Activated CD4-positive, alpha-beta T cell treated with anti-CD3 and anti-CD28 coated beads, Interleukin-2, amount 10 ng/mL, durations not matched to agents 24 days and 14 days (primary cell): ENCODE measurements around the gene GSTM2. TPM values are rescaled to one million over a fixed set of nuclear protein-coding genes. Genes with fewer than 3 reads are reported as not detected.

Experiments
- DNase-seq: peaks from one replicate; pipeline ENCODE4 v3.0.0; 2022
- H3K27ac Mint-ChIP-seq: one replicate; pipeline ENCODE4 v1.8.0; 2022; ENCODE audit warnings: mild to moderate bottlenecking, mixed read lengths
- H3K27me3 Mint-ChIP-seq: one replicate; pipeline ENCODE4 v1.8.0; 2022; ENCODE audit warnings: mixed read lengths
- H3K36me3 Mint-ChIP-seq: one replicate; pipeline ENCODE4 v1.8.0; 2022; ENCODE audit warnings: low read depth, mild to moderate bottlenecking, mixed read lengths
- H3K4me1 Mint-ChIP-seq: one replicate; pipeline ENCODE4 v1.8.0; 2021; ENCODE audit warnings: mixed read lengths
- H3K4me3 Mint-ChIP-seq: one replicate; pipeline ENCODE4 v1.8.0; 2022; ENCODE audit warnings: mild to moderate bottlenecking, moderate library complexity, mixed read lengths
- H3K9me3 Mint-ChIP-seq: one replicate; pipeline ENCODE4 v1.8.0; 2021; ENCODE audit warnings: mixed read lengths
- intact Hi-C: fragments of 100-400 bp; cut with micrococcal nuclease; formaldehyde crosslinking; loops from one replicate; pipeline ENCODE4 v1.15.1; 2023
- total RNA-seq: library from RNA; stranded (reverse); gene quantifications from 2 replicates; pipeline ENCODE4 v1.2.3, GENCODE V29; 2022

GSTM2 gene
- total RNA-seq, 1 donor from 2014 or later = 18.4 TPM

DNA sequence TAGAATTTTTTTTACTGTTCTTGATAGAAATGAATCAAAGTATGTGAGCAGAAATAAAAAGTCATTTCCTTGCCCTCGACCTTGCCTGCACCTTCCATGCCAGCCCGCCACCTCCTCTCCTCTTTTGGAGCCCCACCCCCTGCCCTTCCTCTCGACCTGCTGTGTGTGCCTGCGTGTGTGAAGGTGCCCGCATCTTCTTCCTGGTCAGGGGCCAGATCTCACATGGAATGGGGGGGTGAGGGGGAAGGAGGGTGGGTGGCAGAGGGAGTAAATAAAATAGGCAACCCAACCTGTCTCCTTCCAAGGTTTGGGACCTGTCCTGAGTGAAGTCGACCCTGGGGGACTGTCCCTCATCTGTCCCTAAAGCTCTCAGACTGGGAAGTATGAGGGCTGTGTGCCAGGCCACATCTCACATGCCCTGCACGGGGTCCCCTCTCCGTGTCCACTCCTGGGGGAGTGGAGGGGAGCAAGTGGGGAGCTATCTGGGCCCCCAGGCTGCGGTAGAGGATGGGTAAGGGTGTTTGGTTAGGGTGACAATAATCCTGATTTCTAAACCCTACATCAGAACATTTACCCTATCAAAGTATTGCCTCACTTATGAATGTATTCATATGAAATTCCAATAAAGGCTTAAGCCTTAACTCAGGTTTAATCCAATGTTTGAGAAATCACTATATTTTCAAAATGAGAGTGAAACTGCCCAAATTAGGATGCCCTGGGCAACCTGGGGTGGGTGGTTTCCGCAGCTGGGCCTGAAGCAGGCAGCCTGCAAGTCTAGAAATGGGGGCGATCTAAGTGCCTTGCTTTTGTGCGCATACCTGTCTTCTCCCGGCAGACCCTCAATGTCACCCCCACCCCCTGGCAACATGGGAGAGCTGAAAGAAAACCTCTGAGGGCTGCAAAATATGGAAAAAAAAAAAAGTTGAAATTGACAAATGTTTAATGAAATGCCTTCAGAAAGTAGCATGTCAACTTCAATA, 32.8 kb upstream of the GSTM2 start:
- peaks cover 13% of the 10 kb centered on the region for H3K36me3 Mint-ChIP-seq
- H3K27ac Mint-ChIP-seq = no peak overlapping the region
- no peaks in the 10 kb centered on the region for H3K9me3 Mint-ChIP-seq
- H3K4me1 Mint-ChIP-seq = peaks cover 9% of the 10 kb centered on the region
- H3K4me3 Mint-ChIP-seq = no peak overlapping the region
- intact Hi-C loops = no loop called here
- no peak for DNase-seq
- peaks cover 3% of the 10 kb centered on the region for H3K27me3 Mint-ChIP-seq

DNA sequence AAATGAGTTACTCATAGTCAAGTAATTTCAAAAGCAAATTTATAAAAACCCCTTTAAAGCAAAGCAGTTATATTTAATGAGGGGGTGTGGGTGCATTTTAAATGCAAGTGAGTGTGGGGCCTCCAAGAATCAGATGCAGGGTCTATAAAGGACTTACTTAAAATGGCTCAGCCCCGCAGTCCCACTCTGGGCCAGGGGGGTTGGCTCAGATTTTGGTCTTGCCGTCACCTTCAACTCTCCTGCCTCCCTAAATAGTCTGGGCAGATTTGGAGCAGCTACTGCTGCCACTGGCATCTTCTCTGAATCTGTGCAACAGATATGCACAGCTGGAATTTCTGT, 32.0 kb upstream of the GSTM2 start:
- no peak for DNase-seq
- no peak overlapping the region for H3K27ac Mint-ChIP-seq
- H3K9me3 Mint-ChIP-seq = no peaks in the 10 kb centered on the region
- H3K4me3 Mint-ChIP-seq = no peak overlapping the region
- intact Hi-C loops = no loop called here
- H3K27me3 Mint-ChIP-seq = peaks cover 5% of the 10 kb centered on the region
- peaks cover 12% of the 10 kb centered on the region for H3K4me1 Mint-ChIP-seq
- peaks cover 9% of the 10 kb centered on the region for H3K36me3 Mint-ChIP-seq

DNA sequence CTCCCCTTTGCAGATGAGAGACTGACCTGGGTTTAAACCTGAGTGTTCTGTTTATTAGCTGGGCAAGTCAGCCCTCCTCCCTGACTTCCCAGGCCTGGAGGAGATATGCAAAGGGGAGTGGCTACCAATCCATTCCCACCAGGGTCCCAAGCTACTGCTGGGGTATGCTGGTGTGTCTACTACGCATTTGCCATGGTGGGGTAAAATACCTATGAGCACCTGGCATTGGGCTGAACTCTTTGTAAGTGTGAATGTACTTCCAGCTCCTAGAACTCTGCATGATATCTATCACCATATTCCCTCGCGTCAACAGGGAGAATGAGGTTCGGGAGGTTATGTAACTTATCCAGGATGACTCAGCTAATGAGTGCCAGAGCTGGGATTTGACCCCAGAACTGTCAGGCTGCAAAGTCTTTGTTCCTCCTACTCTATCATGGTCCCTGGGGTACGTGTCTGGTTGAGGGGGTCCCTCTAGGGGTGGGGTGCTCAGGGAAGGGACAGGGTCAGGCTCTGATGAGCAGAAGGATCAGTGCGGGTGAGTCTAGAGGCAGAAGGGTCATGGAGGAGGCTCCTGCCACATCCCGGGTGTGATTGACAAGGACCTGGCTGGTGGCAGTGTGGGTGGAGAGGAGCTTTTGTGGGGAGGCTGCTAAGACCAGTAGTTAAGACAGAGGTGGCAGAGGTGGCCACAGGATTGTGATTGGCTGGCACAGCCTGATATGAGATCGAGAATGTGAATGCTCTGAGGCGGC, 31.5 kb upstream of the GSTM2 start:
- no peak overlapping the region for H3K4me3 Mint-ChIP-seq
- peaks cover 6% of the 10 kb centered on the region for H3K36me3 Mint-ChIP-seq
- H3K9me3 Mint-ChIP-seq = no peaks in the 10 kb centered on the region
- no peak for DNase-seq
- H3K27me3 Mint-ChIP-seq = peaks cover 5% of the 10 kb centered on the region
- H3K4me1 Mint-ChIP-seq = peaks cover 12% of the 10 kb centered on the region
- intact Hi-C loops = no loop called here
- H3K27ac Mint-ChIP-seq = no peak overlapping the region

DNA sequence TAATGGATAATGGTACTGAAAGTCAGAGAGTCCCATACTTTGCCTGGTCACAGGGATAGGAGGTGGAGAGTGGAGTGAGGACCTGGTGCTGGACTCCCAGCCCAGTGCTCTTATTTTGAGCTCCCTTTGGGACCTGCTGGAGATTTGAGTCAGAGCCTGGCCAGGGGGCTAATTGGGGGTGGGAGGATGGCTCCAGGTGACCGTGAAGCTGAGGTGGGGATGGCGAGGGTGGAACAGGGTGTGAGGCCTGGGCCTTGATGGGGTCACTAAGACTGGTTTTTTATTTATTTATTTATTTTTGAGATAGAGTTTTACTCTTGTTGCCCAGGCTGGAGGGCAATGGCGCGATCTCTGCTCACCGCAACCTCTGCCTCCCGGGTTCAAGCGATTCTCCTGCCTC, 30.4 kb upstream of the GSTM2 start:
- no peak overlapping the region for H3K27ac Mint-ChIP-seq
- peaks cover 2% of the 10 kb centered on the region for H3K36me3 Mint-ChIP-seq
- H3K4me3 Mint-ChIP-seq = no peak overlapping the region
- H3K4me1 Mint-ChIP-seq = peaks cover 12% of the 10 kb centered on the region
- no peak for DNase-seq
- H3K27me3 Mint-ChIP-seq = peaks cover 5% of the 10 kb centered on the region
- no peaks in the 10 kb centered on the region for H3K9me3 Mint-ChIP-seq
- intact Hi-C loops = no loop called here

DNA sequence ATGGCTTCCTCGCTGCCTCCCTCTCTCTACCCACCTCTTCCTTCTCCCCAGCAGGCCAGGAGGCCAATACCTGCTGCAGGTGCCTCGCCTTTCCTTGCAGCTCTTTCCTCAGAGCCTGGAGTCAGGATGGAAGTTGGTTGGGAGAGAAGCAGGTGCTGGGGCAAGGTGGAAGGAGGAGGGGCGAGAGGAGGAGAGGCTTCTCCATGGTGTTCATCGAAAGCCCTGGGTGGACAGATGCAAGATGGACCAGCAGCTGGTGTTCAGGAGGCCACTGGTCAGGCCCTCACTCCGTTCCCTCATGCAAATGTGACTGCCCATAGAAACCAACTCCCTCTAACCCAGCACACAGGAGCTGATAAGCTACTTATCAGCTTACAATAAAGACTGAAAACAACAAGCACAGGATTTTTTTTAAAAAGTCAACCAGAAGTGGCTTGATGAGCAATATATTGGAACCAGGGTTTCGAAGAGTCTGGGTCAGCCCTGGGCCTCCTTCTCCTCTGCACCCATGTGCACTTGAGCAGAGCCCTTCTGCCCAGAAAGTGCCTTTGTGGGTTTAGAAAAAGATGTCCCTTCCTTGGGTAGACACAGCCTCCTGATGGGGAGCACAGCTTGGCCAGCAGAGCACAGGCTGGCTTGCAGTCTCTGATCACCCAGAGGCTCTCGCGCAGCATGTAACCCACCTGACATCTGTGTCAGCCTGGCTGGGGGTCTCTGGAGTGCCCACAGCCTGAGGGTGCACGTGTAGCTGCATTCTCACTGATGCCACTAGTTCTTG, 28.6 kb upstream of the GSTM2 start:
- Mint-ChIP-seq H3K27me3 (peaks cover 5% of the 10 kb centered on the region), H3K4me3 (no peak overlapping the region), H3K36me3 (no peaks in the 10 kb centered on the region), H3K9me3 (no peaks in the 10 kb centered on the region), H3K27ac (no peak overlapping the region), H3K4me1 (peaks cover 18% of the 10 kb centered on the region)
- intact Hi-C loops = no loop called here
- no peak for DNase-seq

DNA sequence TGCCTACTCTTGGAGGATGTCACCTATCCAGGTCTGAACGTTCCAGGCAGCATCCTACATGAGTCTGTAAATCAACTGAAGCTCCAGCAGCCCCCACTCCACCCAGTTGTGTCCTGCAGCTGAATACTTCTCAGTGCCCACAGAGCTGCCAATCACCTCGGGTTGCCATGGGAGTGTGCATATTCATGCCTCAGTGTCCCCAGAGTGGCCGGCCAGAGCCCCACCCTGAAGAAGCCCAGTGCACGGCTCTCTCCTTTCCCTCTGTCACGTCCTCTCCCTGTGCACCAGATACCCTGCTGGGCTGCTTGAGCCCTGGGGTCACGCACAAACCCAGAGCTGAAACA, 28.0 kb upstream of the GSTM2 start:
- no peaks in the 10 kb centered on the region for H3K36me3 Mint-ChIP-seq

DNA sequence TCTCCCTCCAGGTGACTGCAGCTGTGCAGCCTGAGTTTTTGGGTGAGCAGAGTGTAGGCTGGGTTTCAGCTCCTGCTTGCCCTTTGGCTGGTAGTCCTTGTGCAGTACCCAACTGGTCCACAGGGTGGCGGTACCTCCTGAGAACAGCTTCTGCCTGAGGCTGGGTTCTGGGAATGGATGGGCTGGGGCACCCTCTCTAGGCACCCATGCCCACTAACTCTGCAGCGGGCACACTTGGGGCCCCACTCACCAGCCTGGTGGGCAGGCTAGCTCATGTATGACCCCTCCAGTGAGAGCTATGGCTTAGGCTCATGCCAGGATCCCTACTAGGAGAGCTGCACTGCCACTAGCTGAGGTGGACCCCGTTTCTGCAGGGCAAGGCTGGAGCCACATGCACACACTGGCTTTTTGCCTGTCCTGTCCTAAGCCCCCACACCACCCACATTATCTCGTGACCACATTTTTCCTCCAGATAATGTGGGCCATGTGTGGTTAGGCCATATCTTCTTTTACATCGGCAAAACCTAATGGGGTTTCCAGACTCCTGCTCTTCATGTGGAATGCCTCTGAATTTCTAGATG, 27.5 kb upstream of the GSTM2 start:
- peaks cover 13% of the 10 kb centered on the region for H3K4me1 Mint-ChIP-seq
- peaks cover 6% of the 10 kb centered on the region for H3K27me3 Mint-ChIP-seq
- no peak overlapping the region for H3K4me3 Mint-ChIP-seq
- H3K9me3 Mint-ChIP-seq = no peaks in the 10 kb centered on the region
- intact Hi-C loops = loop anchor here (1.0 kb wide), 1 partner anchor 371 kb away; no protein-coding TSS in a partner anchor
- DNase-seq = peak; percentile 98
- H3K27ac Mint-ChIP-seq = peak overlapping the region; percentile 47
- no peaks in the 10 kb centered on the region for H3K36me3 Mint-ChIP-seq

More for the DNA sequence above, 28.0 kb upstream of the GSTM2 start:
- Mint-ChIP-seq H3K4me1 (peaks cover 14% of the 10 kb centered on the region), H3K4me3 (no peak overlapping the region), H3K9me3 (no peaks in the 10 kb centered on the region), H3K27ac (peak overlapping the region; percentile 47), H3K27me3 (peaks cover 5% of the 10 kb centered on the region)
- intact Hi-C loops = loop anchor here (1.0 kb wide), 1 partner anchor 371 kb away; no protein-coding TSS in a partner anchor
- no peak for DNase-seq

DNA sequence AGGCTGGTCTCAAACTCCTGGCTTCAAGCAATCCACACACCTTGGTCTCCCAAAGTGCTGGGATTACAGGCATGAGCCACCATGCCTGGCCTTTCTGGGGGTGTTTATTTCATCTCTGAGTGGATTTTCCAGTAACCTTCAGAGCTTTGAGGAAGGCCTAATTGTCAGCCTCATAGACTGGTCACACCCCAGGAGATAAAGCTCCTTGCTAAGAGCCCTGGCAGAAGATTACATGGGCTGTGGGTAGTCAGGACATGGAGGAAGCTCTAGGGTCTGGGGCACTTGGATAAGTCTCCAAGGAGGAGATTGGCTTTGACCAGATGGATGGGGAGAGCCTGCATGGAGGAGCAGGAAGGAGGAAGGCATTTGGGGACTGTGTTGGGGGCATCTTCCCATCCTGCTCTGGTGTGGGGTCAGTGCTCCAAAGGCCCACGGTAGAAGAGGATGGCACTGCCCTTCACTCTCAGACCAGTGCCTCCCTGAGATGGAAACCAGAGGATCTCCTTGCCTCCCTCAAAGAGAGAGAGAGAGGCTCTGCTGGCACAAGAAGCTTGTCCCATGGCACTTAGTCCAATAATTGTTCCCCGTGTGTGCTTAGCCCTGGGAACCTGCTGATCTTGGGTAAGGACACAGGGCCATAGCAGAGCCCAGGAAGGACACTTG, 26.6 kb upstream of the GSTM2 start:
- H3K4me3 Mint-ChIP-seq = no peak overlapping the region
- no peaks in the 10 kb centered on the region for H3K36me3 Mint-ChIP-seq
- H3K27ac Mint-ChIP-seq = no peak overlapping the region
- peaks cover 9% of the 10 kb centered on the region for H3K27me3 Mint-ChIP-seq
- H3K9me3 Mint-ChIP-seq = no peaks in the 10 kb centered on the region
- peaks cover 13% of the 10 kb centered on the region for H3K4me1 Mint-ChIP-seq
- peak; percentile 52 for DNase-seq
- intact Hi-C loops = no loop called here

DNA sequence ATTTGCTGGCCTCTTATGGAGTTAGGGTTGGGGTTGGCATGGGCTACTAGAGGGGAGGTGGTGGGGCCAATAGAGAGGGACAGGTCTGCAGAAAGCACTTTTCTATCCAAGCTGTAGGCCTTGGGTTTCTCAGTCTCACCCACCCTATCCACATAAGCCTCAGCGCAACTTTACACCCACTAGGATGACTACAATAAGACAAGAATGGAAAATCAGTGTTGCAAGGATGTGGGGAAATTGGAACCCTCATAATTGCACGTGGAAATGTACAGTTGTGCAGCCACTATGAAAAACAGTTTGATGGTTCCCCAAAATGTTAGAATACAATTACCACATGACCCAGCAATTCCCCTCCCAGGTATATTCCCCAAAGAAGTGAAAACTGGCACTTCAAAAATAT, 26.0 kb upstream of the GSTM2 start:
- Mint-ChIP-seq H3K9me3 (no peaks in the 10 kb centered on the region), H3K4me1 (peaks cover 13% of the 10 kb centered on the region), H3K27ac (no peak overlapping the region), H3K36me3 (no peaks in the 10 kb centered on the region), H3K27me3 (peaks cover 9% of the 10 kb centered on the region), H3K4me3 (no peak overlapping the region)
- DNase-seq = no peak
- intact Hi-C loops = loop anchor here (2.0 kb wide), 2 partner anchors 45 to 343 kb away; partner anchors contain the start of genes AHCYL1 and GSTM1

DNA sequence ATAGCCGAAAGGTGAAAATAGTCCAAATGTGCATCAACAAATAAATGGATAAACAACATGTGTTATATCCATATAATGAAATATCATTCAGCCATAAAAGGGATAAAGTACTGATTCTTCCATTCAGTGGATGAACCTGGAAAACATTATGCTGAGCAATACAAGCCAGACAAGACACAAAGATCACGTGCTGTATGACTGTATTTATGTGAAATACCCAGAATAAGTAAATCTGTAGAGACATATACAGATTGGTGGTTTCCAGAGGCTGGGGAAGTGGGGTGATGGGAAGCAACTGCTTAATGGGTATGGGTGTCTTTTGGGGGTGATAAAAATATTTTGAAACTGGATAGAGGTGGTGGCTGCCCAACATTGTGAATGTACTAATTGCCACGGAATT, 25.2 kb upstream of the GSTM2 start:
- peaks cover 12% of the 10 kb centered on the region for H3K27me3 Mint-ChIP-seq

DNA sequence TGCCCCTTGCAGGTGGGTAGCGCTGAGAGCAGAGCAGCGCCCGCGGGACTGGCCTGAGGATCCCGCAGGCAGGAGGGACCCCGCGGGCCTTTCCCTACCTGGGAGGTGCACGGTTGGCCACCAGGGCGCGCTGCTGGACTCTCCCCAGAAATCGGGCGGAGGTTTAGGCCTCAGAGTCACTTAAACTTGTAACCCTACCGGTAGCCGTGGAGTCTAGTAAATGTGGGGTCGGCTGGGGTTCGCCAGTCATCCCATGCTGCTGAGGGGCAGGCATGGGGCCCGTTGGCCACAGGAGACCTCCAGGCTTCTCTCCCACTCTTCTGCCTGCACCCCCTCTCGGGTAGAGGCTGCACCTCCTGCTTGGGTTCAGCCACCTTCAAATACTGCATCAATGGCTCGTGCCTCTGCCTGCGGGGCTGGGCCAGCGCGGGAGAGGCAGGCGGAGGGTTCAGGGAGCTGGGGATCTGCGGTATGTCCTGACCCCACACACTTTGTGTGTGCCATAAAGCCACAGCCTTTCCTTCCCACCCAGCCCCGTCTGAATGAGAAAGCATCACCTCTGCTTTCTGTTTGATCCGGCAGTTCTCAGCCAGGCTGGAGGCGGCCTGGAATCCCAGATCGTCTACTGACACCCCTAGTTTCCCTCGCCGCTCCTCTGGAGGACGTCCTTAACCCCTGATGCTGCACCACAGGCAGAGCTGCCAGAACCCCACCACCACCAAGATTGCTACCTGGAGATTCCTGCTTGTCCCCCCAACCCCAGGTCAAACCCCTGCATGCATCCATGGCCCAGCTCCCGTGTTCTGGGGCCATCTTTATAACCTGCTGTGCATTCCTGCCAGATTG, 24.2 kb upstream of the GSTM2 start:
- Mint-ChIP-seq H3K36me3 (no peaks in the 10 kb centered on the region), H3K9me3 (no peaks in the 10 kb centered on the region), H3K4me3 (no peak overlapping the region), H3K4me1 (peaks cover 11% of the 10 kb centered on the region), H3K27ac (no peak overlapping the region), H3K27me3 (peaks cover 10% of the 10 kb centered on the region)
- DNase-seq = peak; percentile 97
- intact Hi-C loops = loop anchor here (1.0 to 2.0 kb wide), 4 partner anchors 8 to 341 kb away; partner anchors contain the start of genes AHCYL1 and GSTM1

More for the DNA sequence above, 25.2 kb upstream of the GSTM2 start:
- Mint-ChIP-seq H3K4me3 (no peak overlapping the region), H3K27ac (no peak overlapping the region), H3K9me3 (no peaks in the 10 kb centered on the region), H3K4me1 (peaks cover 13% of the 10 kb centered on the region), H3K36me3 (no peaks in the 10 kb centered on the region)
- no peak for DNase-seq
- intact Hi-C loops = loop anchor here (1.0 to 2.0 kb wide), 4 partner anchors 9 to 342 kb away; partner anchors contain the start of genes AHCYL1 and GSTM1

DNA sequence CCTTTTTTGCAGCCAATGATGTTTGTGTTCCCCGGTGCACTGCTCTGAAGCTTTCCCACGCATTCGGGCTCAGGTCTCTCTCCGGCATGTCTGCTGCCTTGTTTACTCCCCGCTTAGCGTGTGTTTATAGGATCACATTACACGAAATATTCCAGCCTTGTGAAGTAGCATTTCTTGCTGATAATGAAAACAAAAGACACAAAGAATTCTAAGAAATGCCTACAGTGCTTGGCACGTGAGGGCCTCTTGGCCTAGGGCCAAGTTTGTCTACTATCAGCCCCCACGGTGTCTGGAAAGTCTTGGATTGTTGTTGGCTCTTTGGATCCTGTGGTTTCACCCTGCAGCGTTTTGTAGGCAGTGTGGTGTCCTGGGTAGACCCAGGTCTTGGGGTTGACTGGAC, 23.2 kb upstream of the GSTM2 start:
- Mint-ChIP-seq H3K4me3 (no peak overlapping the region), H3K9me3 (no peaks in the 10 kb centered on the region), H3K27me3 (peaks cover 10% of the 10 kb centered on the region), H3K27ac (no peak overlapping the region), H3K4me1 (peaks cover 11% of the 10 kb centered on the region), H3K36me3 (no peaks in the 10 kb centered on the region)
- intact Hi-C loops = no loop called here
- DNase-seq = no peak
